ENCODE results near the gene STARD13. TPM values are rescaled to one million over a fixed set of nuclear protein-coding genes. Genes with fewer than 3 reads are reported as not detected.

STARD13 gene
- total RNA-seq, 6 experiments from 2014 or later = 27.9 to 38.3 (median 34.5) TPM

DNA sequence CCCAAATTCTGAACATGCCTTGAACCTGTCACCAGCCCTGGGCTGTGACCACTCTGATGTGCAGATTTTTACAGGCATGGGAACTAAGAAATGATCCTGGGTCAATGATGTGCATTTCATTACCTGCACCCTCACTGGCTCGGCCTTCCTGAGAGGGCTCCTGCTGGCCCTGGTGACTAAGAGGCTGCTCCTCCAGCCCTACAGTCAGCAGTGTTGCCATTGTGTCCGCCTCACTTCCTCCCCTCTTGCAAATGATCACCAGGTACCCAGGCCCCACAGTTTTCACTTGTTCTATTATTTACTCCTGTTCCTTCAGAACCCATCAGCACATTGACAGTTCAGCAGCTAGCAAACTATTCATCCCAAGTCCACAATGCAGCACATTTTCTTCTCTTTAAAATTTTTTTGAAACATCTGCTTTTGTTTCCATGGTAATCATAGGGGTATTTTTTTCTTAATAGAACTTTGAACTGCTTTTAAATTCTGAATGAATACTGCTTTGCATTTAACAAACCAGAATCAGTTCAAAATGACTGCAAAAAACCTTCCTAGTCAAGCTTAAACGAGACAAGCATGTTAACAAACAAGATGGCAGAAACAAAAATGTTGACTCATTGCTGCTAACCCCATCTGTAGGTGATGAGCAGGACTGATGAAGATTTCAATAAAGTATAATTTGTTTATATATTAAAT is 29.3 kb downstream of the STARD13 start:
- no peaks in the 10 kb centered on the region for H3K9me3 Mint-ChIP-seq
- peak overlapping the region; percentile 26; the same call in 1 of the 2 replicates for H3K4me3 Mint-ChIP-seq
- H3K27ac Mint-ChIP-seq = peak overlapping the region; percentile 76
- H3K27me3 Mint-ChIP-seq (ENCODE audit: insufficient read depth) = no peaks in the 10 kb centered on the region
- H3K36me3 Mint-ChIP-seq (ENCODE audit: low read depth) = peaks cover 59% of the 10 kb centered on the region
- peaks cover 94% of the 10 kb centered on the region for H3K4me1 Mint-ChIP-seq (ENCODE audit: low read depth)
- DNase-seq = no peak
- TF ChIP-seq, protein P1, sequence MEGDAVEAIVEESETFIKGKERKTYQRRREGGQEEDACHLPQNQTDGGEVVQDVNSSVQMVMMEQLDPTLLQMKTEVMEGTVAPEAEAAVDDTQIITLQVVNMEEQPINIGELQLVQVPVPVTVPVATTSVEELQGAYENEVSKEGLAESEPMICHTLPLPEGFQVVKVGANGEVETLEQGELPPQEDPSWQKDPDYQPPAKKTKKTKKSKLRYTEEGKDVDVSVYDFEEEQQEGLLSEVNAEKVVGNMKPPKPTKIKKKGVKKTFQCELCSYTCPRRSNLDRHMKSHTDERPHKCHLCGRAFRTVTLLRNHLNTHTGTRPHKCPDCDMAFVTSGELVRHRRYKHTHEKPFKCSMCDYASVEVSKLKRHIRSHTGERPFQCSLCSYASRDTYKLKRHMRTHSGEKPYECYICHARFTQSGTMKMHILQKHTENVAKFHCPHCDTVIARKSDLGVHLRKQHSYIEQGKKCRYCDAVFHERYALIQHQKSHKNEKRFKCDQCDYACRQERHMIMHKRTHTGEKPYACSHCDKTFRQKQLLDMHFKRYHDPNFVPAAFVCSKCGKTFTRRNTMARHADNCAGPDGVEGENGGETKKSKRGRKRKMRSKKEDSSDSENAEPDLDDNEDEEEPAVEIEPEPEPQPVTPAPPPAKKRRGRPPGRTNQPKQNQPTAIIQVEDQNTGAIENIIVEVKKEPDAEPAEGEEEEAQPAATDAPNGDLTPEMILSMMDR (IDR thresholded peaks at IDR 0.05) = peak; percentile 13; the same call in 1 of the 2 replicates

DNA sequence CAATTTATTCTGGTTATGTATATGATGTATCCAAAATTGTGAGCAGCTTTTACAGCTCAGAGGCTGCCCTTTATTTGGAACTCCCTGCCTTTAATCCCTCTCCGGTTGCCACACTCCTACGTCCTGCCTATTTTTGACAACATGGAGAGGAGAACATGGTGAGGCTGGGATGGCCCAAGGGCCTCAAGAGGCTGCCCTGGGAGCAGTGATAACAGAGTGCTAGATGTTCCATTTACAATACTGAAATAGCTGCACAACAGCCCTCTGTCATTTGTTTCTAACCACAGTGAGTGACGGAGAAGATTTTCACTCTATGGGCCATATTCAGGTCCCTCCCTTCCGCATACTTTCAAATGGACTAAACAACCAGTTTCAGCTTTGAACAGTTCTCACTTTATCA is 33.4 kb downstream of the STARD13 start:
- peak overlapping the region; percentile 73 for H3K4me3 Mint-ChIP-seq
- peak overlapping the region; percentile 86 for H3K27ac Mint-ChIP-seq
- TF ChIP-seq, protein P1 (IDR thresholded peaks at IDR 0.05) = no peak
- no peaks in the 10 kb centered on the region for H3K9me3 Mint-ChIP-seq
- peaks cover 88% of the 10 kb centered on the region for H3K4me1 Mint-ChIP-seq (ENCODE audit: low read depth)
- H3K27me3 Mint-ChIP-seq (ENCODE audit: insufficient read depth) = no peaks in the 10 kb centered on the region; the same call in 1 of the 2 replicates
- peaks cover 51% of the 10 kb centered on the region for H3K36me3 Mint-ChIP-seq (ENCODE audit: low read depth)
- DNase-seq = no peak

- H3K27ac Mint-ChIP-seq = peak overlapping the region; percentile 86
- peak overlapping the region; percentile 73 for H3K4me3 Mint-ChIP-seq
- TF ChIP-seq, protein P1 (IDR thresholded peaks at IDR 0.05) = no peak
- peaks cover 48% of the 10 kb centered on the region for H3K36me3 Mint-ChIP-seq (ENCODE audit: low read depth)
- H3K27me3 Mint-ChIP-seq (ENCODE audit: insufficient read depth) = no peaks in the 10 kb centered on the region; the same call in 1 of the 2 replicates
- H3K9me3 Mint-ChIP-seq = no peaks in the 10 kb centered on the region
- DNase-seq = peak; percentile 92
- H3K4me1 Mint-ChIP-seq (ENCODE audit: low read depth) = peaks cover 85% of the 10 kb centered on the region
Observed at GRCh38 chr13:33251131-33251661, 34.4 kb downstream of the STARD13 start.

GRCh38 chr13:33250609-33251008 is 34.9 kb downstream of the STARD13 start:
- Mint-ChIP-seq H3K4me3 (peak overlapping the region; percentile 73), H3K9me3 (no peaks in the 10 kb centered on the region), H3K4me1 (ENCODE audit: low read depth) (peaks cover 86% of the 10 kb centered on the region), H3K27me3 (ENCODE audit: insufficient read depth) (no peaks in the 10 kb centered on the region; the same call in 1 of the 2 replicates), H3K36me3 (ENCODE audit: low read depth) (peaks cover 50% of the 10 kb centered on the region), H3K27ac (peak overlapping the region; percentile 86)
- no peak for DNase-seq
- TF ChIP-seq, protein P1 (IDR thresholded peaks at IDR 0.05) = no peak

GRCh38 chr13:33249894-33250293 is 35.7 kb downstream of the STARD13 start:
- Mint-ChIP-seq H3K4me3 (peak overlapping the region; percentile 24; the same call in 1 of the 2 replicates), H3K4me1 (ENCODE audit: low read depth) (peaks cover 85% of the 10 kb centered on the region), H3K36me3 (ENCODE audit: low read depth) (peaks cover 50% of the 10 kb centered on the region), H3K27ac (peak overlapping the region; percentile 86; the same call in 1 of the 2 replicates), H3K27me3 (ENCODE audit: insufficient read depth) (no peaks in the 10 kb centered on the region; the same call in 1 of the 2 replicates), H3K9me3 (no peaks in the 10 kb centered on the region)
- TF ChIP-seq, protein P1 (IDR thresholded peaks at IDR 0.05) = no peak
- DNase-seq = no peak
